SJCRH30 (cell line): Measurements from ENCODE around the gene ODR4. TPM values are rescaled to one million over a fixed set of nuclear protein-coding genes. Genes with fewer than 3 reads are reported as not detected.
"Not testable (repeated sequence)": the region's sequence is repeated elsewhere in the genome, so short reads cannot be mapped to it uniquely, and the experiment has no call there.

Source experiments
- DNase-seq, 2 experiments: peaks; one replicate each; pipeline ENCODE4 v3.0.0-alpha.2; 2015 to 2020
- H3K27ac ChIP-seq: fragments of 250-450 bp; sonication (Bioruptor Pico); 2 replicates; pipeline ENCODE4 v1.5.1; 2020; ENCODE audit warnings: mild to moderate bottlenecking, moderate library complexity
- H3K27me3 ChIP-seq: fragments of 250-450 bp; sonication (Bioruptor Pico); 2 replicates; pipeline ENCODE4 v1.5.1; 2020; ENCODE audit warnings: mild to moderate bottlenecking, moderate library complexity
- H3K36me3 ChIP-seq: fragments of 250-450 bp; sonication (Bioruptor Pico); 2 replicates; pipeline ENCODE4 v1.5.1; 2020; ENCODE audit warnings: mild to moderate bottlenecking, moderate library complexity
- H3K4me1 ChIP-seq: fragments of 250-450 bp; sonication (Bioruptor Pico); 2 replicates; pipeline ENCODE4 v1.5.1; 2020; ENCODE audit warnings: mild to moderate bottlenecking, moderate library complexity
- H3K4me3 ChIP-seq: fragments of 250-450 bp; sonication (Bioruptor Pico); 2 replicates; pipeline ENCODE4 v1.5.1; 2020; ENCODE audit warnings: mild to moderate bottlenecking, moderate library complexity
- H3K9me3 ChIP-seq: fragments of 250-450 bp; sonication (Bioruptor Pico); replicated peaks from 2 replicates; pipeline ENCODE4 v1.5.1; 2020; ENCODE audit warnings: mild to moderate bottlenecking, moderate library complexity
- total RNA-seq: library from RNA; depleted of rRNA; stranded (reverse); fragments of >200 nt; shearing (Covaris generic); gene quantifications from 2 replicates; pipeline ENCODE4 v1.2.3, GENCODE V29; 2014; rRNA removed

The ODR4 gene
- total RNA-seq, 1 experiment from 2014 or later: 22.4 TPM

- H3K4me3 ChIP-seq: no peak overlapping the region
- H3K4me1 ChIP-seq: no peaks in the 10 kb centered on the region
- H3K36me3 ChIP-seq: no peaks in the 10 kb centered on the region
- no peak overlapping the region for H3K27ac ChIP-seq
- DNase-seq: no peak
- H3K9me3 ChIP-seq: no peaks in the 10 kb centered on the region
- no peaks in the 10 kb centered on the region for H3K27me3 ChIP-seq
These were observed 70.5 kb downstream of the ODR4 start for GRCh38 chr1:186446152-186446551.

GRCh38 chr1:186454981-186455380 lies 79.3 kb downstream of the ODR4 start:
- Histone ChIP-seq H3K27ac (no peak overlapping the region), H3K27me3 (no peaks in the 10 kb centered on the region)

GRCh38 chr1:186456729-186457255 lies 81.2 kb downstream of the ODR4 start:
- Histone ChIP-seq H3K9me3 (no peaks in the 10 kb centered on the region), H3K4me1 (no peaks in the 10 kb centered on the region), H3K27ac (no peak overlapping the region), H3K4me3 (no peak overlapping the region), H3K36me3 (no peaks in the 10 kb centered on the region), H3K27me3 (no peaks in the 10 kb centered on the region)
- no peak for DNase-seq

More at GRCh38 chr1:186454981-186455380, 79.3 kb downstream of the ODR4 start:
- no peaks in the 10 kb centered on the region for H3K36me3 ChIP-seq
- H3K9me3 ChIP-seq: no peaks in the 10 kb centered on the region
- H3K4me3 ChIP-seq: no peak overlapping the region
- no peak for DNase-seq
- no peaks in the 10 kb centered on the region for H3K4me1 ChIP-seq

GRCh38 chr1:186459161-186459560 lies 83.5 kb downstream of the ODR4 start:
- not testable (repeated sequence) for H3K36me3 ChIP-seq, H3K27me3 ChIP-seq, H3K27ac ChIP-seq, DNase-seq, H3K4me3 ChIP-seq, H3K9me3 ChIP-seq, H3K4me1 ChIP-seq

GRCh38 chr1:186461014-186461413 lies 85.4 kb downstream of the ODR4 start, which contains the start of gene PDC:
Gene PDC (minus strand): TSS chr1:186461114. CDS start chr1:186449459, 11,655 bp downstream.
- no peak for DNase-seq
- H3K36me3 ChIP-seq: no peaks in the 10 kb centered on the region
- H3K4me1 ChIP-seq: no peaks in the 10 kb centered on the region
- no peaks in the 10 kb centered on the region for H3K27me3 ChIP-seq
- no peak within 1 kb of the TSS for H3K27ac ChIP-seq
- no peak within 1 kb of the TSS for H3K4me3 ChIP-seq
- H3K9me3 ChIP-seq: no peaks in the 10 kb centered on the region

- no peaks in the 10 kb centered on the region for H3K27me3 ChIP-seq
- no peak for DNase-seq
- no peaks in the 10 kb centered on the region for H3K4me1 ChIP-seq
- H3K27ac ChIP-seq: no peak overlapping the region
- H3K36me3 ChIP-seq: no peaks in the 10 kb centered on the region
- no peak overlapping the region for H3K4me3 ChIP-seq
- H3K9me3 ChIP-seq: no peaks in the 10 kb centered on the region
These were observed 87.9 kb downstream of the ODR4 start for GRCh38 chr1:186463511-186463910.

- H3K9me3 ChIP-seq: no peaks in the 10 kb centered on the region
- no peaks in the 10 kb centered on the region for H3K27me3 ChIP-seq
- DNase-seq: no peak
- no peak overlapping the region for H3K4me3 ChIP-seq
- H3K4me1 ChIP-seq: no peaks in the 10 kb centered on the region
- H3K36me3 ChIP-seq: no peaks in the 10 kb centered on the region
- H3K27ac ChIP-seq: no peak overlapping the region
These were observed 88.3 kb downstream of the ODR4 start for GRCh38 chr1:186463926-186464325.

GRCh38 chr1:186465491-186465890 lies 89.9 kb downstream of the ODR4 start:
- not testable (repeated sequence) for H3K27ac ChIP-seq, H3K27me3 ChIP-seq, H3K4me1 ChIP-seq, DNase-seq, H3K36me3 ChIP-seq, H3K4me3 ChIP-seq, H3K9me3 ChIP-seq

- Histone ChIP-seq H3K4me1 (no peaks in the 10 kb centered on the region), H3K27me3 (no peaks in the 10 kb centered on the region), H3K4me3 (no peak overlapping the region), H3K36me3 (no peaks in the 10 kb centered on the region), H3K27ac (no peak overlapping the region), H3K9me3 (no peaks in the 10 kb centered on the region)
- no peak for DNase-seq
These were observed 90.3 kb downstream of the ODR4 start for GRCh38 chr1:186465946-186466345.

Other genes with a start within 250 kb of the ODR4 start
- 0.10 and 0.13 TPM in 2 replicates for gene PRG4, start 79.6 kb upstream of the ODR4 start, total RNA-seq
- 71.2 and 101 TPM in 2 replicates for gene TPR, start 585 bp upstream of the ODR4 start, total RNA-seq
- not detected in 2 replicates for gene PDC, start 85.3 kb downstream of the ODR4 start, total RNA-seq